Middle frontal gyrus (tissue), 1 donor: ENCODE data around the gene RTL9.
"Not testable (repeated sequence)": the region's sequence is repeated elsewhere in the genome, so short reads cannot be mapped to it uniquely, and the experiment has no call there.

Experiments
- DNase-seq: peaks from one replicate; pipeline ENCODE4 v3.0.0-alpha.2; 2015; ENCODE audit warnings: low spot score; ENCODE audit errors: extremely low spot score

Gene RTL9

DNA sequence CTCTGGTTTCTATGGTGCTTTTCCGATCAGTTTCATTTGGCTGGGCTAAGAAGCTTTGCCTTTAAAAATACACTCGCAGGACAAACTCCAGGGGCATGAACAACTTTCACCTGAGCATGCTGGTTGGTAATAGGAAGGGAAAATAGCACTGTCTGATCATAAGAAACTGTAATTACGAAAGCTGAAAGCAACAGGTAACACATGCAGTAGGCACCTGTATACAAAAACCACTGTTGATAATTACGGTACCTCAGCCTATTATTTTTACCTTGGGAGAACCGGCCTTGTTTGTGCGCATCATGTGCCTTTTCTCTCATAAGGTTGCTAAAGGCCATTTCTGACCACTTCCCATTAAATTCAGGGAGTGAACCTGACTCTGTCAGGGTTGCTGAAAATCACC lies 45.7 kb downstream of the RTL9 start:
- DNase-seq, result no peak

GRCh38 chrX:110406250-110406649 lies 47.6 kb downstream of the RTL9 start:
- not testable (repeated sequence) for DNase-seq

DNA sequence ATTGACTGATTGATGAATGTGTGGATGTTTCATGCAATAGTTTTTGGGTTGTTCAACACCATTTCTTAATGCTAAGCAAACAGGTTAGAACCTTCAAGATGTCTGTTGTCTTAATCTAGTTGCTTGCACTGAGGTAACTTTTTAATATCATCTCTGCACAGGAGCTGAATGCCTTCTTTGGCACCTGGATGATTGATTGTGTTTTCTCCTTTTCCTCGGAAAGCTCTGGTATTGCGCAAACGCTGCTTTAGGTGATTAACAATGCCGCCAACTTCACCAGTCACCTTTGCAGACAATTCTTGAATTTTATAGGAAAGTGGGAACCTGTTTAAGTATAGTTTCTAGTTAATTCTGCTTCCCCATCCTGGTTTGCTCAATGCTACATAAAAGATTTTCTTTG lies 48.2 kb downstream of the RTL9 start:
- DNase-seq, result no peak

- no peak for DNase-seq
Observed at GRCh38 chrX:110407910-110408545, 49.4 kb downstream of the RTL9 start.
